Calu3 (cell line): ENCODE measurements around the gene FBXO34. TPM values are rescaled to one million over a fixed set of nuclear protein-coding genes. Genes with fewer than 3 reads are reported as not detected.

Experiments
- BruUV-seq: library from RNA; stranded (reverse); fragments of 400-500 nt; replicated peaks from 2 replicates; lab custom pipeline; 2021; lab: Mats Ljungman, UMichigan
- CTCF ChIA-PET: fragments of 300-600 bp; sonication (Branson Sonifier 250); formaldehyde crosslinking; loops from one replicate; lab custom pipeline; 2022; ENCODE audit warnings: antibody characterized with exemption; lab: Charles Lee
- DNase-seq: peaks from one replicate; pipeline ENCODE4 v3.0.0; 2022
- H3K27ac Mint-ChIP-seq: one replicate; pipeline ENCODE4 v1.8.0; 2022; ENCODE audit warnings: mixed read lengths; ENCODE audit not compliant: unreplicated experiment
- H3K27me3 Mint-ChIP-seq: one replicate; pipeline ENCODE4 v1.8.0; 2022; ENCODE audit warnings: mixed read lengths; ENCODE audit not compliant: unreplicated experiment
- H3K36me3 Mint-ChIP-seq: one replicate; pipeline ENCODE4 v1.8.0; 2022; ENCODE audit warnings: mild to moderate bottlenecking, moderate library complexity, mixed read lengths; ENCODE audit not compliant: insufficient read depth, unreplicated experiment
- H3K4me1 Mint-ChIP-seq: one replicate; pipeline ENCODE4 v1.8.0; 2022; ENCODE audit warnings: mild to moderate bottlenecking, low read depth, mixed read lengths; ENCODE audit not compliant: unreplicated experiment
- H3K4me3 Mint-ChIP-seq: one replicate; pipeline ENCODE4 v1.8.0; 2022; ENCODE audit warnings: mild to moderate bottlenecking, low read depth, moderate library complexity, mixed read lengths; ENCODE audit not compliant: unreplicated experiment
- H3K9me3 Mint-ChIP-seq: one replicate; pipeline ENCODE4 v1.8.0; 2022; ENCODE audit warnings: low read depth, mixed read lengths; ENCODE audit not compliant: unreplicated experiment
- CTCF ChIP-seq: fragments of 200-600 bp; IDR thresholded peaks from one replicate; pipeline ENCODE4 v1.8.0; 2022; ENCODE audit warnings: antibody characterized with exemption; ENCODE audit not compliant: unreplicated experiment
- intact Hi-C: fragments of 100-400 bp; cut with micrococcal nuclease; formaldehyde crosslinking; loops from one replicate; pipeline ENCODE4 v1.10.0; 2022; ENCODE audit not compliant: unreplicated experiment
- total RNA-seq: library from RNA; stranded (reverse); gene quantifications from 2 replicates; pipeline ENCODE4 v1.2.3, GENCODE V29; 2022

The FBXO34 gene
- total RNA-seq, 1 experiment from 2014 or later = 30.0 TPM

GRCh38 chr14:55372423-55372822, 101.2 kb downstream of the FBXO34 start:
- H3K27me3 Mint-ChIP-seq = no peaks in the 10 kb centered on the region
- intact Hi-C loops = no loop called here
- no TSS peak for BruUV-seq
- H3K9me3 Mint-ChIP-seq = no peaks in the 10 kb centered on the region
- no peak for DNase-seq
- H3K4me1 Mint-ChIP-seq = no peaks in the 10 kb centered on the region
- CTCF ChIA-PET = no interaction called here
- no peak overlapping the region for H3K27ac Mint-ChIP-seq
- no peak for TF ChIP-seq CTCF
- peaks cover 15% of the 10 kb centered on the region for H3K36me3 Mint-ChIP-seq
- no peak overlapping the region for H3K4me3 Mint-ChIP-seq

- H3K9me3 Mint-ChIP-seq = no peaks in the 10 kb centered on the region
- intact Hi-C loops = no loop called here
- CTCF ChIA-PET = no interaction called here
- peaks cover 15% of the 10 kb centered on the region for H3K36me3 Mint-ChIP-seq
- BruUV-seq = no TSS peak
- DNase-seq = no peak
- H3K27ac Mint-ChIP-seq = no peak overlapping the region
- H3K27me3 Mint-ChIP-seq = no peaks in the 10 kb centered on the region
- H3K4me1 Mint-ChIP-seq = no peaks in the 10 kb centered on the region
- no peak overlapping the region for H3K4me3 Mint-ChIP-seq
- no peak for TF ChIP-seq CTCF
Observed at GRCh38 chr14:55372825-55373224, 101.6 kb downstream of the FBXO34 start.

- no peak for DNase-seq
- no peak for TF ChIP-seq CTCF
- H3K4me3 Mint-ChIP-seq = no peak overlapping the region
- no peaks in the 10 kb centered on the region for H3K9me3 Mint-ChIP-seq
- CTCF ChIA-PET = interaction anchor here (0.6 to 0.7 kb wide), 2 partner anchors 61 to 323 kb away, joined by 4 to 5 read pairs; no protein-coding TSS in a partner anchor
- peaks cover 15% of the 10 kb centered on the region for H3K36me3 Mint-ChIP-seq
- BruUV-seq = no TSS peak
- no peaks in the 10 kb centered on the region for H3K4me1 Mint-ChIP-seq
- H3K27me3 Mint-ChIP-seq = no peaks in the 10 kb centered on the region
- no peak overlapping the region for H3K27ac Mint-ChIP-seq
- intact Hi-C loops = no loop called here
Observed at GRCh38 chr14:55373784-55374705, 102.8 kb downstream of the FBXO34 start.

- CTCF ChIA-PET = interaction anchor here (0.7 kb wide), 2 partner anchors 11 to 53 kb away, joined by 3 to 6 read pairs; no protein-coding TSS in a partner anchor
- no peak for DNase-seq
- BruUV-seq = no TSS peak
- Mint-ChIP-seq H3K27me3 (no peaks in the 10 kb centered on the region), H3K4me3 (no peak overlapping the region), H3K9me3 (no peaks in the 10 kb centered on the region), H3K36me3 (peaks cover 12% of the 10 kb centered on the region), H3K4me1 (no peaks in the 10 kb centered on the region), H3K27ac (no peak overlapping the region)
- no peak for TF ChIP-seq CTCF
- intact Hi-C loops = no loop called here
Observed at GRCh38 chr14:55374771-55375170, 103.5 kb downstream of the FBXO34 start.
